ENCODE data around the gene RNF7. TPM values are rescaled to one million over a fixed set of nuclear protein-coding genes. Genes with fewer than 3 reads are reported as not detected.

The RNF7 gene
- total and polyA plus RNA-seq, 9 of the 15 experiments (the other 6 are each of a cell fraction or from before 2014, with no cell fraction given), result 38.8 to 133 (median 80.5) TPM

DNA sequence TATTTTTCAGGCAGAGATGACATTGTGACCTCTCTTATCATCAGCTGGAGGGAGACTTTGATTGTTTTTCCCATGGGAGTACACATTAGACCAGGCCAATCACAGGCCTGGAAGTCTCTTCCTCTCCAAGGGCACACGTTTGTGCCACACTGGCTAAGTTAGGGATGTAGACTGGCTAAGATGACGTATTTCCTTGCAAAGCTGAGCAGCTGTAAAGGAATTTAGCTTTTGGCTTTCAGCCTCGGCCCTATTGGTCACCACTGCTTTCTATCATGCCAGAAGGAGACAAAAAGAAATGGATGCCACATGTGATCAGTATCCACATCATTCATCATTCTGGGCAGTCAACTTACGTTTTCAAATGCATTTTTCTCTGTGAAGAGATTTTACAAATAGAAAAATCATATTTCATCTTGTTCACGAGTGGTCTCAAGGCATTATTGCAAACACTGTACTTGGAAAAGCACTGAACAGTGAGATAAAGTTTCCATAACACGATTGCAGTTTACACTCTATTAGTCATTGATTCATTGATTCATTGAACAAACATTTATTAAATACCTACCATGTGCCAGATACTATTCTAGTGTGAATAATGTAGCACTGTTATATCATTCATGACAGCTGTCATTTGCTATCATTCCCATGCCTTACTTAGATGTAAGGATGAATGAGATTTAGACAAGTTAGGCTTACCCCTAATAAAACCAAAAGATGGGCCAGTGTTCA, 27.0 kb upstream of the RNF7 start (continued):
- TF ChIP-seq, protein P1, sequence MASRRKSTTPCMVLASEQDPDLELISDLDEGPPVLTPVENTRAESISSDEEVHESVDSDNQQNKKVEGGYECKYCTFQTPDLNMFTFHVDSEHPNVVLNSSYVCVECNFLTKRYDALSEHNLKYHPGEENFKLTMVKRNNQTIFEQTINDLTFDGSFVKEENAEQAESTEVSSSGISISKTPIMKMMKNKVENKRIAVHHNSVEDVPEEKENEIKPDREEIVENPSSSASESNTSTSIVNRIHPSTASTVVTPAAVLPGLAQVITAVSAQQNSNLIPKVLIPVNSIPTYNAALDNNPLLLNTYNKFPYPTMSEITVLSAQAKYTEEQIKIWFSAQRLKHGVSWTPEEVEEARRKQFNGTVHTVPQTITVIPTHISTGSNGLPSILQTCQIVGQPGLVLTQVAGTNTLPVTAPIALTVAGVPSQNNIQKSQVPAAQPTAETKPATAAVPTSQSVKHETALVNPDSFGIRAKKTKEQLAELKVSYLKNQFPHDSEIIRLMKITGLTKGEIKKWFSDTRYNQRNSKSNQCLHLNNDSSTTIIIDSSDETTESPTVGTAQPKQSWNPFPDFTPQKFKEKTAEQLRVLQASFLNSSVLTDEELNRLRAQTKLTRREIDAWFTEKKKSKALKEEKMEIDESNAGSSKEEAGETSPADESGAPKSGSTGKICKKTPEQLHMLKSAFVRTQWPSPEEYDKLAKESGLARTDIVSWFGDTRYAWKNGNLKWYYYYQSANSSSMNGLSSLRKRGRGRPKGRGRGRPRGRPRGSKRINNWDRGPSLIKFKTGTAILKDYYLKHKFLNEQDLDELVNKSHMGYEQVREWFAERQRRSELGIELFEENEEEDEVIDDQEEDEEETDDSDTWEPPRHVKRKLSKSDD (conservative IDR thresholded peaks at IDR 0.05; ENCODE audit: low read length), result no peak
- TF ChIP-seq PRMT5 (CRISPR knock-in tag; IDR thresholded peaks at IDR 0.05) (no peak), RB1 (IDR thresholded peaks at IDR 0.05; ENCODE audit: low read depth) (no peak), TBL1XR1 (IDR thresholded peaks at IDR 0.05; ENCODE audit: low read length in 2 of 2) (no peak)

DNA sequence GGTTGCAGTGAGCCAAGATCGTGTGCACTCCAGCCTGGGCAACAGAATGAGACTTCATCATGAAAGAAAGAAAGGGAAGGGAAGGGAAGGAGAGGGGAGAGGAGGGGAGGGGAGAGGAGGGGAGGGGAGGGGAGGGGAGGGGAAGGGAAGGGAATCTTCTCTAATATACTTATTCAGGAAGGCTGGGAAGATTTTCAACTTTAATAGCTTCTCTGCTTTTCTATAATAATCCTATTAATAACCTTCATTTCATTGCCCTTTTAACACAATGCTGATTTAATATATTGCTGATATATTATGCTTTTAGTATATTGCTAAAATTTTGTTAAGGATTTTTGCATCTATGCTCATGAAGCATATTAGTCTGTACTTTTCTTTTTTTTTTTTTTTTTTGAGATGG, 23.4 kb upstream of the RNF7 start:
- Histone ChIP-seq H3K9me3 (replicated peaks; ENCODE audit: control insufficient read depth, insufficient read depth, low read depth, low read length) (no peaks in the 10 kb centered on the region), H3K27me3 (ENCODE audit: control insufficient read depth in 2 of 2, insufficient read depth in 2 of 2, low read length in 2 of 2) (no peaks in the 10 kb centered on the region), H3K4me1 (replicated peaks in 1 of 2; ENCODE audit: control insufficient read depth in 2 of 2, insufficient read depth in 2 of 2, low read length in 2 of 2) (peaks cover 0 to under 1% of the 10 kb centered on the region in 2 experiments; a peak in 2 of 5 replicates), H3K9me1 (ENCODE audit: control insufficient read depth, insufficient read depth, low read length) (no peaks in the 10 kb centered on the region), H2AFZ (ENCODE audit: low read depth, low read length) (no peak overlapping the region), H3K9ac (ENCODE audit: insufficient read depth in 1 of 2, low read depth in 2 of 2, low read length in 2 of 2) (no peak overlapping the region), H3K36me3 (ENCODE audit: control insufficient read depth, insufficient read depth, low read length) (no peaks in the 10 kb centered on the region), H3K79me2 (ENCODE audit: control insufficient read depth, insufficient read depth, low read length) (no peaks in the 10 kb centered on the region), H3K4me2 (ENCODE audit: insufficient read depth, low read length) (no peak overlapping the region), H3K27ac (ENCODE audit: extremely low read depth, low read depth, low read length) (no peak overlapping the region), H4K20me1 (replicated peaks; ENCODE audit: control insufficient read depth, insufficient read depth, low read length) (no peaks in the 10 kb centered on the region), H3K4me3 (no peak overlapping the region)
- in situ Hi-C loops (cut with MboI) (no loop called here), intact Hi-C loops (cut with micrococcal nuclease) (no loop called here)
- CTCF ChIA-PET (ENCODE audit: low intra/inter-chr PET ratio), result interaction anchor here (0.6 kb wide), 1 partner anchor 15 kb away, joined by 3 read pairs; no protein-coding TSS in a partner anchor
- FAIRE-seq (no peak), ATAC-seq (no peak), DNase-seq (ENCODE audit: extremely low read depth in 1 of 4, low spot score in 3 of 4) (no peak)
- TF ChIP-seq PCBP1 (IDR thresholded peaks at IDR 0.05; ENCODE audit: low read depth, low read length, poor library complexity, severe bottlenecking) (peak; percentile 63), ZNF324 (CRISPR knock-in tag; IDR thresholded peaks at IDR 0.05) (no peak), HNRNPK (IDR thresholded peaks at IDR 0.05; ENCODE audit: low read depth, low read length, poor library complexity, severe bottlenecking) (peak; percentile 62), PCBP2 (IDR thresholded peaks at IDR 0.05; ENCODE audit: low read depth, low read length, poor library complexity, severe bottlenecking) (peak; percentile 63), CBX2 (IDR thresholded peaks at IDR 0.05; ENCODE audit: insufficient read depth, low read length, poor library complexity, severe bottlenecking) (no peak), EWSR1 (IDR thresholded peaks at IDR 0.05; ENCODE audit: borderline replicate concordance, low read depth, partially characterized antibody) (no peak)
- BruUV-seq (replicated peaks), result no TSS peak
- 11% methylated on average over 1 of the region's 1 CpG for WGBS (ENCODE audit: insufficient coverage, low coverage, missing lambda C conversion rate)
- POLR2A ChIA-PET, result interaction anchor here (0.6 kb wide), 1 partner anchor 89 kb away, joined by 3 read pairs; no protein-coding TSS in a partner anchor

All from K562 (cell line).